NCI-H82 (cell line): ENCODE data around the gene CCDC51.
"Not testable (repeated sequence)": the region's sequence is repeated elsewhere in the genome, so short reads cannot be mapped to it uniquely, and the experiment has no call there.

Experiments
- DNase-seq: peaks from one replicate; lab custom pipeline; 2025; lab: John Stamatoyannopoulos, UW

The CCDC51 gene

DNA sequence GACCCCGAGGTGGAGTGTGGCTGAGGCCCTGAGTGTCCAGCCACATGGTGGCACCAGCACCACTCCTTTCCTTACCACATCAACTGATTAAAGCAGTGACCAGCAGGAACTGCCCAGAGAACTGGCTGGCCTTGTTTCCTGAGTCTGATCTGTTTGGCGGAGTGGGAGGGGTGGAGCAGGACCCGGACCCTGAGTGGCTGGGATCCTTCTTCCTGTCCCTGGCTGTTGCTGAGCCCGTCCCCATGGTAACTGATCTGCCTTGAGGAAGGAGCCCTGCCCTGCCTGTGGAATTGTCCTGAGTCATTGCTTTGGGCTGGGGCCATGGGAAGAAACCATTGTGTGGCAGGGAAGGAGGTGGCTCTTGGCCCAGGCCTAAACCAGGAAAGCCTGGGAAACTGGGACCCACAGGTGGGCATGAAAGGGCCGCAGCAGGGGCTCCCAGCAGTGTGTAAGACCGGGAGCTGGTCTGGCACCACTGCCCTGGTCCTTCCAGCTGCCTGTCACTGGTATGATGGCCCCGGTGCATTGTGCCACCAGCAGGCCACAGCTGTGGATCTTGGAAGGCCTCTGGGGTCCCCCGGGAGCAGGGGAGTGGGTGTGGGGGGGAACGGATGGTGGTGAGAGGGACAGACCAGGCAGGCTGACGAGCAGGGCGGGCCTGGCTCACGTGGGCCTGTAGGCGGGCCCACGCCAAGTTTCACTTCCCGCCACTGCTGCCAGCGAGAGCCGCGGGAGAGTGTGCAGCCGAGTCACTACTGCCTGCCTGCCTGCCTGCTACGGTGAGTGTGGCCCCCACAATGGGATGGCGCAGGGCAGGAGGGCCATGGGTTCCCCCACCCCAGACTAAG, 25.8 kb upstream of the CCDC51 start:
- peak; percentile 86 for DNase-seq

DNA sequence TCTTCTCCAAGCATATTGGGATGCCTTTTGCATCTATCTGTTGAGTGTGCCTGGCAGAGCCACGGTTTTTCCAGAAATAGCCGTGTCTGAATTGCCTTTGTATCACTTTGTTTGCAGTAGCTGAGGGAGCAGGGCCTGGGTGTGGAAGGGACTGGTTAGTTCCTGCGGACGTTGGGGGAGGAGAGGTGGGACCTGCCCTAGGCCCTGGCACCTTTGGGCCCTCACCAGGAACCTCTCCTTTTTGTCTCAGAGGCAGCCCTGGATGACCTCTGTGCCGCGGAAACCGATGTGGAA, 25.3 kb upstream of the CCDC51 start:
- DNase-seq, result no peak

GRCh38 chr3:48464713-48465221, 24.8 kb upstream of the CCDC51 start:
- DNase-seq, result no peak

- DNase-seq, result no peak
These were observed 23.8 kb upstream of the CCDC51 start for GRCh38 chr3:48463703-48464102.

DNA sequence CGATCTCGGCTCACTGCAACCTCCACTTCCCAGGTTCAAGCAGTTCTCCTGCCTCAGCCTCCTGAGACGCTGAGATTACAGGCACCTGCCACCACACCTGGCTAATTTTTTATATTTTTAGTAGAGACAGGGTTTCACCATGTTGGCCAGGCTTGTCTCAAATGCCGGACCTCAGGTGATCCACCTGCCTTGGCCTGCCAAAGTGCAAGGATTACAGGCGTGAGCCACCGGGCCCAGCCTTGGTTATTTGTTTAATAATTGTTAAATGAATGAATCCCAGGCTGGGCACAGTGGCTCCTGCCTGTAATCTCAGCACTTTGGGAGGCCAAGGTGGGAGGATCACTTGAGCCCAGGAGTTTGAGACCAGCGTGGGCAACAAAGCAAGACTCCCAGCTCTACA, 21.8 kb upstream of the CCDC51 start:
- not testable (repeated sequence) for DNase-seq

- no peak for DNase-seq
These were observed 20.6 kb upstream of the CCDC51 start for GRCh38 chr3:48460517-48460902.

- no peak for DNase-seq
These were observed 20.0 kb upstream of the CCDC51 start for GRCh38 chr3:48459773-48460516.

- no peak for DNase-seq
These were observed 19.4 kb upstream of the CCDC51 start for GRCh38 chr3:48459331-48459730.

DNA sequence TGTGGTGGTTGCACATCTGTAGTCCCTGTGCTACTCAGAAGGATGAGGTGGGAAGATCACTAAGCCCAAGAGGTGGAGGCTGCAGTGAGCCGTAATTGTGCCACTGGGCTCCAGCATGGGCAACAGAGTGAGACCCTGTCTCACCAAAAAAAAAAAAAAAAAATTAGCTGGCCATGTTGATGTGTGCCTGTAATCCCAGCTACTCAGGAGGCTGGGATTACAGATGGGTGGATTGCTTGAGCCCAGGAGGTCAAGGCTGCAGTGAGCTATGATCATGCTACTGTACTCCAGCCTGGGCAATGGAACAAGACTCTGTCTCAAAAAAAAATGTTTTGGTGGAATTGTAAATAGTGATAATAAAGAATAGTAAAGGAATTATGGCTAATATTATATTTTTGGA, 16.5 kb upstream of the CCDC51 start:
- DNase-seq, result peak; percentile 6

- DNase-seq, result no peak
These were observed 11.4 kb upstream of the CCDC51 start for GRCh38 chr3:48451270-48451669.

- peak; percentile 88 for DNase-seq
These were observed 6.7 kb upstream of the CCDC51 start, which contains the start of gene ATRIP for GRCh38 chr3:48446425-48447193. ATRIP (plus strand) TSS chr3:48446737; CDS start chr3:48446846, 109 bp downstream.

DNA sequence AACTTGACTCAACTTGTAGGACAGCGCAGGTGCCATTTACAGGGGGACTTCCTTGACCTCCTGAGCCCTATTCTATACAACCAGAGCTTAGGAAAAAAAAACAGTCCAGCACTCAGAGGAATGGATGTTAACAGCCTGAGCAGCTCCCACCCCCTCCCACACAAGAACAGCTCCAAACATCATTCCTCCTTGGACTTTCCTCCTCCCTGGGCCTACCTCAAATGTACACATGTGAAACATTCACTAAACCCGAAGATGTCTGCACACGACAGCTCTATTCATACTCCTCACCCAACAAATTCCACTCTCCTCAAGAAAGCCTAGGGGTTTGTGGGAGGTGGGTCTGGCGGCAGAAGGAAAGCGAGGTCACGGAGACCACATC, 6.1 kb upstream of the CCDC51 start:
- DNase-seq, result no peak

DNA sequence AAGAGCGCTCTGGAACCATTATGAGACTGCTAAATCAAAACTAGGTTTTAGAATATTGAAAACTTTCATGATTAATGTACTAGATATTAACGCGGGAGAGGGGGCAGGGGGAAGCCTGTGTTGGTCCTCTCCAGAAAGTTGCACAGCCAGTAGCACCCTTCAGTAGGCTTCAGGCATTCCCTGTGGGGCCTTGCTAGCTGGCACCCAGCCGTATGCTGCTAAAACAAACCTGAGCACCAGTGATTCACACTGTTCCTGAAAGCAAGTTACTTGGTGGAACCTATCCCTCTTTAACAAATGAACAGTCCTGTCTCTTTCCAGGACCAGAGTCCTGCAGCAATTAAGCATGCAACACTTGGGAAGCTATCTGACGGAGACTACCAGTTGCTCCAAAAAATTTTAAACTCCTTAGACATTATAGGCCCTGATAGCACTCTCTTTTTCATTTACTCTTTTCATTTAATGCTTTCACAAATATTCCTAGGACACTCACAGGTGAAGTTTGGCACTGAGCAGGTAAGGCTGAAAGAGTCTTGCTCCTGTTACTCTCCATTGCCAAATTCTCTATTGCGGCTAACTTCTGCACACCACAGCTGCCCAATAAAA, 5.5 kb upstream of the CCDC51 start:
- no peak for DNase-seq

- DNase-seq, result peak; percentile 90
These were observed 2.0 kb upstream of the CCDC51 start for GRCh38 chr3:48441940-48442339.

- peak; percentile 30 for DNase-seq
These were observed 655 bp upstream of the CCDC51 start for GRCh38 chr3:48440590-48440958.

DNA sequence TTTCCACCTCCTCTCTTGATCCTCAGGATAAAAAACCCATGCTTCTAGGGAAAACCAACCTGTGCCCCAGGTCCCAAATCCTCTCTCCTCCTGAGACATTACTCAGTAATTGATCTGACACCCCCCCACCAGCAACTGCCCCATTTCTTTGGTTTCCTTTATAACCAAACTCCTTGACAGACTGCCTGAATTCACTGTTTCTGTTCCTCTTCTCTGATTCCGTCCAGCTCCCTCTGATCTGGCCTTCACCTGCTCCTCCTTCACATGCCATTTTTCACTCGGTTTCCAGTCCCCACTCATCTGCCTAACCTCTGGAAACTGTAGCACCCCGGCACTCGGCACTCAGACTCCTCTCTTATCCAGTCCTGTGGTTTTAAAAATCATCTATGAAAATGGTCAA, 2.1 kb downstream of the CCDC51 start:
- DNase-seq, result no peak

- no peak for DNase-seq
These were observed 3.1 kb downstream of the CCDC51 start for GRCh38 chr3:48436855-48437254.

DNA sequence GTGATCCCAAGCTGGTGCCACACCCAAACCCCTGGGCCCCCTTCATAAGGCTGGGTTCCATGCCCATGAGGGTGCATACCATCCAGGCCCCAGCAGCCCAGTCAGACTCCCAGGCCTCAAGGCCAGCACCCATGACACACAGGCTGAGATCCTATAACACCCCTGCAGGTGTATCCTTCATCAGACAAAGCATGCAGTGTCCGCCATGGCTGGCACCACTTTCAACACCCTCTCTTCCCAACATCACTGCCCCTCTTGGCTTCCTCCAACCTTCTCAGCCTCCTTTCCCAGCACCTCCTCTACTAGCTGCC, 3.5 kb downstream of the CCDC51 start:
- no peak for DNase-seq

GRCh38 chr3:48435774-48436476, 4.0 kb downstream of the CCDC51 start:
- DNase-seq, result peak; percentile 85

DNA sequence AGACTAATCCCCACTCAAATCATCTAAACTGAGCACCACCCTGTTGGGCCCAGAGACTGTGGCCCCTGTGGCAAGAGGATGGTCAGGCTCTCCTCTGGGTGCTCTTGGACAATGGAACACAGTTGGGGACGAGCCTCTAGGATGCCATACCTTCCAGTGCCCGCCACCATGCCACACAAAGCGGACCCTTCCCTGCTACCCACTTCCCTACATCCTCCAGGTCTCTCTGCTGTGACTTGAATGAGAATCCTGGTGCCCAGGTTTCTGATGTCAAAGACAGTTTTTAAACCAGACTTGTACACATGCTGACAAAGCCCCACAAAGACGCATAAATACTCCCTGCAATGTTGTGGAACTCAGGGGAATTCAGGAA, 4.7 kb downstream of the CCDC51 start:
- no peak for DNase-seq

DNA sequence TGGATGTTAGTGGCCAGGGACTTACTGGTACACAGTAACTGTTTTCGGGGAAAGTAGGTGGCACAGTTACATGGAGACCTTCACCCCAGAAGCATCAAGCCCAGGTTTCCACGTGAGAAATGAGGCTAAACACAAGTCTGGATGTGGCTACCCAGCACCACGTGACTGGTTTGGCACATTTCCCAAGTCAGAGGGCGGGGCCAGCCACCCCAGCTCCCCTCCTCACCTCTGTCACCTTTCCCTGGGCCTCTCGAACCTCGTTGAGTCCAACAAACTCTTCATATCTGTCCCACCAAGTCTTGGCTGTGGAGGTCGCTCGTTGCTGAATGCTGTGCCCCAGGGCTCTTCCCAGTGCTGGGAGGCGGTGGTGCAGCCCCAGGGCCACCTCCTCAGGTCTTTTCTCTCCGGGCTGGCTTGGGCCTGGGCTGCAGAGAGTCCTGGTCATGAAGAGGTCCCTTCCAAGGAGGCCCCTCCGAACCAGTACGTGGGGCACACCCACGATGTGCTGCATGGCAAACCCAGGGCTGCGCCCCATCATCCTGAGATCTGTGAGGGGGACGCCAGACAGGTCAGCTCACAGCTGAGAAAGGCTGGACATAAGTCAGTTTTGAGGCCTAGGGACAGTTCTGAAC, 5.2 kb downstream of the CCDC51 start:
- no peak for DNase-seq
